Inferior parietal cortex (tissue), 1 donor: Measurements from ENCODE around the gene FBRSL1.
"Not testable (repeated sequence)": the region's sequence is repeated elsewhere in the genome, so short reads cannot be mapped to it uniquely, and the experiment has no call there.

Experiments used
- DNase-seq: peaks from one replicate; pipeline ENCODE4 v3.0.0-alpha.2; 2016; ENCODE audit errors: extremely low spot score

Gene FBRSL1

DNA sequence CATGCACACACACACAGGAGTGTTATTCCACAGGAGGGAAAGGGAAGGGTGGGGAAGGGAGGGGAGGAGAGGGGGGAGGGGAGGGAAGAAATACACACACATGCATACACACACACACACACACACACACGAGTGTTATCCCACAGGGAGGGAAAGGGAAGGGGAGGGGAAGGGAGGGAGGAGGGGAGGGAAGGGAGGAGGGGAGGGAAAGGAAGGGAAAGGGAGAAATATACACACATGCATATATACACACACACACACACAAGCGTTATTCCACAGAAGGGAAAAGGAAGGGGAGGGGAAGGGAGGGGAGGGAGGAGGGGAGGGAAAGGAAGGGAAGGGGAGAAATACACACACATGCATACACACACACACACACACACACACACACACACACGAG is 19.6 kb upstream of the FBRSL1 start:
- no peak for DNase-seq

- no peak for DNase-seq
Observed at GRCh38 chr12:132471011-132471857, 18.7 kb upstream of the FBRSL1 start.

DNA sequence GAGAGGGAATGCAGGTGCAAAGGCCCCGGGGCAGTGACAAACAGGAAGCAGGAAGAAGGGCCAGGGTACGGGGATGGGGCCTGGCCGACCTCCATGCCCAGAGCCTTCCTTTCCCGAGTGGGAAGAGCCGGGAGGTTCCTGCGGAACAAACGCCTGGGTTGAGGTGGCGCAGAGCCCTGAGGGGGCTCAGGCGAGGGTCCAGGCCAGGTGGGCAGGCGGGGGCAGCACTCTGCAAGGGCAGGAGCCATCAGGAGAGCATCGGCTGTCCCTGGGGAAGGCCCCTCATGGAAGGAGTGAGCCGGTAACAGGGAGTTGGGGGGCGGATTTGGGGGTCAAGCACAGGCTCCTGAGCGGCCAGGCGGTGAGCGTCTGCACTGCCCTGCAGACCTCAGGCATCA is 18.1 kb upstream of the FBRSL1 start:
- no peak for DNase-seq

- DNase-seq, result no peak
Observed at GRCh38 chr12:132472386-132472785, 17.6 kb upstream of the FBRSL1 start.

- no peak for DNase-seq
Observed at GRCh38 chr12:132474237-132474741, 15.7 kb upstream of the FBRSL1 start.

- DNase-seq, result not testable (repeated sequence)
Observed at GRCh38 chr12:132474799-132475303, 15.1 kb upstream of the FBRSL1 start.

DNA sequence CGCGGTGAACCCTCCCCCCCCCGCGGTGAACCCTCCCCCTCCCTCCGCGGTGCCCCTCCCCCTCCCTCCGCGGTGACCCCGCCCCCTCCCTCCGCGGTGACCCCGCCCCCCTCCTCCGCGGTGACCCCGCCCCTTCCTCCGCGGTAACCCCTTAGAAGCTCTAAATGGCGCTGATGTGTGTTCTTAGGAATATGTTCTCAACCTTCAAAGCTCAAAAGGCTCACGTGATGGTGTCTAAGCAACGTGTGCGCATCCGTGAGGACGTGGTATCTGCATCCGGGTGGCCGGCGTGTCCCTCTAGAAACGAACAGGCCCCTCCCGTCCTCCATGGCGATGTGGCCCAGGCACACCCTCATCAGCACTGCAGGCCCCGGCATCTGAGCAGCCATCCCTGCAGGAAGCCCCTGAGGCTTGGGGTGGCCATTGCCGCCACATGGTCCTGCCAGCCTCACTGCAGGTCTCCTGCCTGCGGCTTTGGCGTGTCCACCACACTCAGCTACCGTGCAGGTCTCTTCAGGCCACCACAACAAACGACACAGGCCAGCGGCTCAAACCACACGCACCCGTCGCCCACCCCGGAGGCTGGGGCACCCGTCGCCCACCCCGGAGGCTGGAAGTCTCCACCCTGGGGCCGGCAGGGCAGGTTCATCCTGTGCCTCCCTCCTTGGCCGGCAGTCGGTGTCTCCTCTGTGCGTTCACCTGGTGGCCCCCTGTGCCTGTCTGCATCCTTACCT is 14.5 kb upstream of the FBRSL1 start:
- DNase-seq, result no peak

DNA sequence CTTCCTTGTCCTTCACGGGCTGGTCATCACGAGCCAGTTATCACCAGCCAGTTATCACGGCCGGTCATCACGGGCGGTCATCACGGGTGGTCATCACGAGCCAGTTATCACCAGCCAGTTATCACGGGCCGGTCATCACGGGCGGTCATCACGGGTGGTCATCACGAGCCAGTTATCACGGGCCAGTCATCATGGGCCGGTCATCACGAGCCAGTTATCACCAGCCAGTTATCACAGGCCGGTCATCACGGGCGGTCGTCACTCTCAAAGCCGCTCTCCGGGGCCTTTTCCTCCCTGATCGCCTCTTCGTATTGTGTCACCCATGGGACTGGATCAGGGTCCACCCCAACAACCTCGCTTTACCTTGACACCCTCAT is 13.9 kb upstream of the FBRSL1 start:
- DNase-seq, result no peak

DNA sequence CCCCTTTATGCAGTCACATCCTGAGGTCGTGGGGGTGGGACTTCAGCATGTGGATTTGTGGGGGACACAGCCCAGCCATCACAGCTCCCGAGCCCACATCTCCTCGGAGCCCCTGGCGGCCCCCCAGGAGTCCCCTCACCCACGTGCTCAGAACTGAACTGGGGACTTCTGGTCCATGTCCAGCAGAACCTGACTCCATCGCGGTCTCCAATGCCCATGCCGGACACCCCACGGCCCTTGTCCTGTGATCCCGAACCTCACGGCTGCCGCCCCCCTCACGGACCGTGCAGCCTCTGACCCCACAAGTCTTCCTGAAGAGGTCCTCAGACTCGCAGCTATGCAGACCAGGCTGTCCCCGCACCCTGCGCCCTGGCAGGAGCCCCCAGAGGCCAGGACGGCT is 13.5 kb upstream of the FBRSL1 start:
- no peak for DNase-seq

DNA sequence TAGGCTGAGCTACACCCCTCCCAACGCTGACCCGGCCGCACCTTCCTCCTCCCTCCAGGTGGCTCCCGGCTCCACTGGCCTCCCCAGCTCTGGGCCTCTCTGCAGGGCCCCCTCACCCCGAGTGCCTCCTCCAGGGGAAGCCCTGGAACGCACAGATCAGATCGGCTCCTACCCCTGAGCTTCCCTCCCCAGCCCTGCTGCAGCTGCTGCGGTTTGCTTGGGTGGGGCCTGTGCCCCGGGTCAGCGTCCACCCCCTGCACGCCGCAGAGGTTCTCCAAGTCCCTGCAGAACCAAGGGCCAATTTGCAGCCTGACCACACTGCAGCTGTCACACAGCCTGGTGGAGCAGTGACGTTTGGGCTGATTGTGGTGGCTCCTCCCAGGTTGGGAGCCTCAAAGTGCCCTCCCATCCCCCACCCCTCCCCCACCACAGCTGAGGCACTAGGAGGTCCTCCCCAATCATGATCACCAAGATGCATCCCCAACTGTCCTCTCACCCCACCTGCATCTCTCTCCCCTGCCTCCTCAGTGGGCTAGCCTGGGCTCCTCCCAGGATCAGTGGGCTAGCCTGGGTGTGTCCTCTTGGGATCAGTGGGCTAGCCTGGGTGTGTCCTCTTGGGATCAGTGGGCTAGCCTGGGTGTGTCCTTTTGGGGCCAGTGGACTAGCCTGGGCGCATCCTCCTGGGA is 12.8 kb upstream of the FBRSL1 start:
- DNase-seq, result no peak

- no peak for DNase-seq
Observed at GRCh38 chr12:132477703-132478432, 12.1 kb upstream of the FBRSL1 start.

DNA sequence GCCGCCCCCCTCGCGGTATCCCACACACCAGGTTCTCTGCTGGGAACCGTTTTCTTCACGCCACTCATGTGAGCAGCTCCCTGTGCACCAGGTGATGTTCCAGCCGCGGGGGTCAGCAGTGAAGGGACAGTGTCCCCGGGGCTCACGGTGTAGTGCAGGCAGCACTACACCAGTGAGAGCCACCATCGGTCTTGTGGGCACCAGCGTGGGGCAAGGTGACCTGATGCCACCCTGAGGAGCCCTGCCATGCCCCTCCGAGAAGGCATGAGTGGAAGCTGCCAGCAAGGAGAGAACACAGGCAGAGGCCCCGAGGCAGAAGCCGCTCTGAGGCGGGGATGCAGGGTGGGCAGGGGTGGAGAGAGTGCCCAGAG is 11.5 kb upstream of the FBRSL1 start:
- no peak for DNase-seq

GRCh38 chr12:132478845-132479244 is 11.1 kb upstream of the FBRSL1 start:
- DNase-seq, result no peak

DNA sequence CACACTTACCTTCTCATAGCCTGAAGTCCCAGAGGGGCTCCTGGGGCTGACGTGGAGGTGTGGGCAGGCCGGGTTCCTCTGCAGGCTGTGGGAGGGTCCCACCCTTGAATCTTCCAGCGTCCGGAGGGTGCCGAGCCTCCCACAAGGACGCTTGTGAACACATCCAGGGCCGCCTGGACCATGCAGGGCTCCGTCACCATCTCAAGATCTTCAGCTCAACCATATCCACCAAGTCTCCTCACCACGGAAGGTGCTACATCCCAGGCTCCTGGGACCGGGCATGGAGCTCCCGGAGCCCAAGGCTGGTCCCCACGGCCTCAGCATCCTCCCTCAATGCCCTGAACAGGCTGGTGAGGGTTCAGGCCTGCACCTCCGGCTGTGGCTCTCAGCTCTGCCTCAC is 10.7 kb upstream of the FBRSL1 start:
- no peak for DNase-seq

DNA sequence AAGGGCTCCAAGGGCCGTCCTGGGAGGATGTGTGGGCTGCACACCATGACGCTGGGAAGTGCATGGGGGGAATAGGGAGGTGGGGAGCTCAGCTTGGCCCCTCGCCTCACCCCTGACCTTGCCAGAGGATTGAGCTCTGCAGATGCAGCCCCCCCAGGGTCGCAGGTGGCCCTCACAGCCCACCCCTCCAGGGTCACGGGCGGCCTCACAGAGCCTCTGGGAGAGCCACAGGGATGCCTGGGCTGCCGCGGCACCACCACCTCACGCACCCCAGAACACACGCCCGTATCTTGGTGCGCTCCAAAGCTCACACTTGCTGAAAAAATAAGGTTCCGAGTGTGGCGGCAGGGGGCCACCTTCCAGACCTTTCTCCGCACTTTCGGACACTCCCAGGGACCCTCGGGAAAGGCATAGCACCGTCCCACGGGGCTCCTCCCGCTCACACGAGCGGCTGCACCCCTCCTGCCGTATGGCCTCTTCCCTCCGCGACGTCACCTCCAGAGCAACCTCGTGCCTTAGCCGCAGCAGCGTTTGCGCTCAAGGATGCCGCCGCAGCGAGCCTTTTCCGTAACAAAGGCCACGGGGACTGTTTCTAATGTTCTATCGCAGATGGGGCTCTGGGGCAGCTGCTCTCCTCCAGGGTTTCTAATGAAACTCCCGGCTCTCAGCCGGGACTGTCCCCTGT is 9.9 kb upstream of the FBRSL1 start:
- no peak for DNase-seq

- DNase-seq, result no peak
Observed at GRCh38 chr12:132480623-132481132, 9.3 kb upstream of the FBRSL1 start.

GRCh38 chr12:132481345-132481744 is 8.6 kb upstream of the FBRSL1 start:
- no peak for DNase-seq

DNA sequence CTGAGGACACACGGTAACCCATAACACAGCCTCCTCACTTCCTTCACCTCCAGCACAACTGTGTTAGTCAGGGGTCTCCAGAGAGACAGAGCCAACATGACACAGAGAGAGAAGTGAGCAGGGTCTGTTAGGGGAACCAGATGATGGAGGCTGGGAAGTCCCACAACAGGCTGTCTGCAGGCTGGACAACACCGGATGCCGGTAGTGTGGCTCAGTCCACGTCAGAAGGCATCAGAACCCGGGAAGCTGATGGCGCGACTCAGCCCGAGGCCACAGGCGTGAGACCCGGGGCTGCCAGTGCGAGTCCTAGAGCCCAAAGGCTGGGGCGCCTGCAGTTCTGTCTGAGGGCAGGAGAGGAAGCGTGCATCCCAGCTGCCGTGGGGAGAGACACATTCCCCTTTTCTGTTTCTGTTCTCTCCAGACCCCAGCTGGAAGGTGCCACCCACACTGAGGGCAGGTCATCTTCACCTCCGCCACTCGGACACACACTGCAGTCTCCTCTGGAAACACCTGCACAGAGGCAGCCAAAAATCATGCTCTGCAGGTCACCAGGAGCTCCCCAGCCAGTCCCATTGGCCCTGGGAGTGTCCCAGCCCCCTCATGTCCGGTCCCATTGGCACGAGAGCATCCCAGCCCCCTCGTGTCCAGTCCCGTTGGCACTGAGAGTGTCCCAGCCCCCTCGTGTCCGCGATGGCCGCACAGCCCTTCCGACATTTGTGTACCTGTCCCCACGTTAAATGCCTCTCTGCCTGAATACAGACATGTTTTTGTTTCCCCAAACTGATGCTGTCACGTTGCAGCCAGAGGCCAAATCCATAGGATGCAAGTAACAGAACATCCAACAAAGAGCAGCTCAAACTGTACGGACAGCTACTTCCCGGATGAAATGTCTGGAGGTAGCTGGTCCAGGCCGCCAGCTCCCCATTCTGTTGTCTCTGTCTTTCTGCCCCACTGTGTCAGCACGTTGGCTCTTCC is 7.9 kb upstream of the FBRSL1 start:
- no peak for DNase-seq

DNA sequence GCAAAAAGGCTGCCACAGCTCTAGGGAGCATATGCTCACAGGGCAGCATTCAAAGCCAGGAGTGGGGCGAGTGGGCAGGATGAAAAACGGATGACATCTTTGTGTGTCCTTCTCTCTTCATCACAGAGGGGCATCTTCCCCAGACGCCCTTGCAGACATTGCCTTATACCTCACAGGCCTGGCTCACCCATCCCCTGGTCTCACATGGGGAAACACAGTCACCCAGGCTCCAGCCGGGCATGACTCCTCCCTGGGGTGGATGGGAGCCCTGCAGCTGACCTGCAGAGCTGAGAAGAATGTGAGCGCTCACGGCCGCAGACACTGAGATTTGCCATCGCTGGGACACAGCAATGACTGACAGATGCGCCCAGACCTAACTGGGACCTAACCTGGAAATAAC is 7.2 kb upstream of the FBRSL1 start:
- no peak for DNase-seq

GRCh38 chr12:132483208-132483607 is 6.7 kb upstream of the FBRSL1 start:
- DNase-seq, result no peak
